HG03571 (cell line): Measurements from ENCODE around the gene DOCK9.

Source experiments
- ATAC-seq: cut with Tn5 transposase; IDR thresholded peaks from one replicate; pipeline ENCODE4 v1.9.1; 2021; ENCODE audit not compliant: unreplicated experiment

The DOCK9 gene, protein sequence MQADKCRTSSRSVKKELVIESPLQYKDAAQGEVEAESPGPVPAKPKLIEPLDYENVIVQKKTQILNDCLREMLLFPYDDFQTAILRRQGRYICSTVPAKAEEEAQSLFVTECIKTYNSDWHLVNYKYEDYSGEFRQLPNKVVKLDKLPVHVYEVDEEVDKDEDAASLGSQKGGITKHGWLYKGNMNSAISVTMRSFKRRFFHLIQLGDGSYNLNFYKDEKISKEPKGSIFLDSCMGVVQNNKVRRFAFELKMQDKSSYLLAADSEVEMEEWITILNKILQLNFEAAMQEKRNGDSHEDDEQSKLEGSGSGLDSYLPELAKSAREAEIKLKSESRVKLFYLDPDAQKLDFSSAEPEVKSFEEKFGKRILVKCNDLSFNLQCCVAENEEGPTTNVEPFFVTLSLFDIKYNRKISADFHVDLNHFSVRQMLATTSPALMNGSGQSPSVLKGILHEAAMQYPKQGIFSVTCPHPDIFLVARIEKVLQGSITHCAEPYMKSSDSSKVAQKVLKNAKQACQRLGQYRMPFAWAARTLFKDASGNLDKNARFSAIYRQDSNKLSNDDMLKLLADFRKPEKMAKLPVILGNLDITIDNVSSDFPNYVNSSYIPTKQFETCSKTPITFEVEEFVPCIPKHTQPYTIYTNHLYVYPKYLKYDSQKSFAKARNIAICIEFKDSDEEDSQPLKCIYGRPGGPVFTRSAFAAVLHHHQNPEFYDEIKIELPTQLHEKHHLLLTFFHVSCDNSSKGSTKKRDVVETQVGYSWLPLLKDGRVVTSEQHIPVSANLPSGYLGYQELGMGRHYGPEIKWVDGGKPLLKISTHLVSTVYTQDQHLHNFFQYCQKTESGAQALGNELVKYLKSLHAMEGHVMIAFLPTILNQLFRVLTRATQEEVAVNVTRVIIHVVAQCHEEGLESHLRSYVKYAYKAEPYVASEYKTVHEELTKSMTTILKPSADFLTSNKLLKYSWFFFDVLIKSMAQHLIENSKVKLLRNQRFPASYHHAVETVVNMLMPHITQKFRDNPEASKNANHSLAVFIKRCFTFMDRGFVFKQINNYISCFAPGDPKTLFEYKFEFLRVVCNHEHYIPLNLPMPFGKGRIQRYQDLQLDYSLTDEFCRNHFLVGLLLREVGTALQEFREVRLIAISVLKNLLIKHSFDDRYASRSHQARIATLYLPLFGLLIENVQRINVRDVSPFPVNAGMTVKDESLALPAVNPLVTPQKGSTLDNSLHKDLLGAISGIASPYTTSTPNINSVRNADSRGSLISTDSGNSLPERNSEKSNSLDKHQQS (N-terminal part only)

DNA sequence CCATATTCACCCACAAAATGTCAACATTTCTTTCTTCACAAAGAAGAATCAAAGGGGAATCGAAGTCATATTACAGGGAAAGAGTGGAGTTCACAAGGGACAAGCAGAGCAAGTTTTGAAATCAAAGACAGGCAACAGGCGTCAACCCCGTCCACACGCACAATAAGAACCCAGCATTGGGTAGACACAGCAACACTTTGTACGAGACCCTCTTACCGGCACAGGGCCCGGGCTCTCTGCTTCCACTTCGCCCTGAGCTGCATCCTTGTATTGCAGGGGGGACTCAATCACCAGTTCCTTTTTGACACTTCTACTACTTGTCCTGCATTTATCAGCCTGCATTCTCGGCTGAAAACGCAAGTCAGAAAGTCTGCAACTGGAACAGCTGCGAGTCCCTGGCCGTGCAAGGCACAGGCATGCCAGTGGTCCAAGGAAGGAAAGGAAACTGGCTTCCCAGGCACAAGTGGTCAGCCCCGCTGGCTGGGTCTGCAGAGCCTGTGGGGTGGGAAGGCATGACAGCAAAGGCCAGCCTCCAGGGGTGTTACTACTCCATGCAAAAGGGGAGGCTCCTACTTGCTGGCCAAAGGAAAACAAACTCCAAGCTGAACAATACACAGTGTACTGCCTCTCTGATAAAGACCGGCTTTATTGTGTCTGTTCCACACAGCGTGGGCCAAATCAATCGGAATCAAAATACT, at the start of gene DOCK9:
TSS of gene DOCK9 (minus strand) at position 497 of the 698 bp plus-strand sequence. CDS start at position 342, 155 bp downstream.
- no peak for ATAC-seq

DNA sequence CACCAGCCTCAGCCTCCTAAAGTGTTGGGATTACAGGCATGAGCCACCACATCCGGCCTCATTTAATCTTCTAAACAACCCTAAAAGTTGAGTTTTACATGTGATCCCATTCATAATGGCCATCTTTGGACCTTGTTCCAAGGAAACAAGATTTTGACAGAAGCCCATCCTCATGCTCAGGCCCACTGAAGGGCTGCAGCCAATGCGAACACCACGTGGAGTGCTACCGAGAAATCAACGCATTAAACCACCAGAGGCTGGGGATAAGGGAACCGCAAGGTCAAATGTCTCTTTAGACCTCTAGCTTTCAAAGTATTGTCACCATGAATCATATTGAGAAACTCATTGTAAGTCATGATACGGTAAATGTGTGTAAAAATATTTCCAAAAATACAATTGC, 49.4 kb upstream of the DOCK9 start:
- ATAC-seq = no peak

DNA sequence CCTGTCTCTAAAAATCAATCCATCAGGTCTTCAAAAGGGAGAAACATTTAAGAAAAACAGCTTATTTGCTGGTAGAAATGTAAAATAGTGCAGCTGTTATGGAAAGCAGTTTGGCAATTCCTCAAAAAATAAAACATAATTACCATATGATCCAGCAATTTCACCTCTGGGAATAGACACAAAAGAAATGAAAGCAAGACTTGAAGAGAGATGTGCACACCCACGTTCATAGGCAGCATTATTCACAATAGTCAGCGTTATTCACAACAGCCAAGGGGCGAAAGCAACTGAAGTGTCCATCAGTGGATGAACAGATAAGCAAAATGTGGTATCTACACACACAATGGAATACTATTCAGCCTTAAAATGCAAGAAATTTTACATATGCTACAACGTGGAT, 45.1 kb upstream of the DOCK9 start:
- ATAC-seq = no peak

DNA sequence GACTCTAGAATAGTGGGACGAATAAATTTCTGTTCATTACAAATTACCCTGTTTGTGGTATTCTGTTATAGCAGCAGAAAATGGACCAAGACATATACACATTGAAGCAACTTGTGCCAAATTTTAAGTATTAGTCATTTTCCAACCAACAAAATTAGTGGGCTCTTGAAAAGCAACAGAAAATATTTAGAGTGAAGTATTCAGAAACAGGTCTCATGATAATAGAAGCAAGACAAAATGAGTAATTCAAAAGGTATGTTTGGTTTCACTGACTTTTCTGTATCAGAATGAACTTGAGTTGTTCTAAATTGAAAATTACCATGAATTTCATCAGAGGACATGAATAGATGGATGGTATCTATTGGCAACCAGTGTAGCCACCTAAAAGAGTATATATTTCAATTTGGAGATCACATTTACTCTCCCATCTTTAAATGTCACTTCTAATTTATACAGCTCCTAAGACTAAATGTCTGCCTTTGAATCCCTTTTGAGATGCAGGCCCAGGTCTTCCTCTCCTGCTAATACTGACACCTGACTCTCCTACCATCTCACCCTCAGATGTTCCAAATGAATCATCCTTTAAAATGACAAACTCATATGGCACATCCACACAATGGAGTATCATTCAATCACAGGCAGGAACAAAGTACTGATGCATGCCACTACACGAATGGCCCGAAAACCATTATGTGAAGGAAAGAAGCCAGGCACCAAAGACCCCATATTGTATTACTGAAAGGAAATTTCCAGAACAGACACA, 40.7 kb upstream of the DOCK9 start:
- no peak for ATAC-seq

DNA sequence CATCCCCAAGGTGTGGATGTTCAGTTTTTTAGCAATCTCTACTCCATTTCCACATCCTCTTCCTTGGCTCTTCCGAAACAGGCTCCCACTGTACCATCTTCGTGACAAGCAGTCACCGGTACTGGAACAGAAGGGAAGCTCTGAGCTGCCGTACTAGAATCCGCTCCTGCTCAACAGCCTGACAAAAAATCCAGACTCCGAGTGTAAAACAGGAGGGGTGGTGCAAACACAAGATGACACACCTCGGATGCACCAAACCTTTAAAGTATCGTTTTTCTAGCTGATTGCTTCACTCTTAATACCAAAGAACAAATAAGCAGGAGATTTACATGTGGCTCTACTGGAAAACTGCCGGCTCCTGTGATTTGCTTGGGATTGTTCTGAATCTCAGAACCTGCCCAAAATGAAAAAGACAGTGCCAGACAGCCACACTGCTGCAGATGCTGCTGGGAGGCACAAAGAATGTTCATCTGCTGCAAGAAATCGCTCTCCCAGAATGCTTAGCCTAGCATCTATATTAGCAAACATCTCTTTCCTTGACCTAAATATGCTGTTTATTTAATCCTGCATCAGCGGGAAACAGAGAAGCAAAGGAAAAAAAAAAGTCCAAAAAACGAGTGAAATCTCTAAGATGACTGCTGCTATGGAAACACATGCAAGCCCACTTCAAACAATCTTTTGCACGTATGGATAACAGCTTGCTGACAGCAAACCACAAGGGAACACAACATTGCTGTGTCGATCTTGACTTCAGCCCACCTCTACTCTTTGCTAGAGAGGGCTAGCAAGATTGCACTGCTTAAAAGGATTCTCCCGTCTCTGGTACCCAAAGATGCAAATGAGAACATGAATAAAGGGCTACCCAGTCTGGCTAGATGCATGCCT, 38.0 kb upstream of the DOCK9 start:
- no peak for ATAC-seq

DNA sequence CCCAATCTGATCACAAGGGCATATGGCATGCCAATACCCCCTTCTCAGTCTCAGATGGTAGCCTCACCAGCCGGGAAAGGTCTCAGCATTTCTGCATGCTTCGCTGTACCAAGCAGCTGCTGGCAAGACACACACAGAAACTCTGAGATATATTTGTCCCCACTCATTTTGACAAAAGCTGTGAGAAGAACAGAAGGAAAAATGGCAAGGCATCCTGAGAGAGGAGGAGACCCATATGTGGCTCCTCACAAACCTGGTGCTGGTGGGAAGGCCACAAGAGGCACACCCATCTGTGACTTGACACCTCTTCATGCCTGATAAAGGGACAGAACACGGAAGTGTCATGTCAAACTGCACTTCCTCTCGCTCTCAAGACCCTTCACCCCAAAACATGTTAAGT, 36.7 kb upstream of the DOCK9 start:
- ATAC-seq = no peak

DNA sequence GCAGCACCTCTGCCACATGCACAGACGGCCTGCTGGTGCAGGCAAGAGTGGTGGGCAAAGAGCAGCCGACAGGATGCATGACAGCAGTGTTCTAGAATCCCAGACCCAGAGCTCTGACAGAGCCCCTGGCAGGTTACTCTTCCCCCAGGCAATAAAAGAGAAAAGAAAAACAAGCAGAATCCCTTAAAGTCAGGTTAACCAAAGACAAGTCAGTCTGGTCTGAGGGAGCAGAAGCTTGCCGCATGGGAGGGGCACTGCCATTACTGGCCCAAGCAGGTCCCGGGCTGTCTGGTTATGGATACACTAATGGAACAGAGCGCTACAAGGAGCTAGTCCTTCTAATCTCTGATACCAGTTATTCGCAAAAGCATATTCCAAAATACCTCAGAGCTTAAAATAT, 36.1 kb upstream of the DOCK9 start:
- no peak for ATAC-seq

DNA sequence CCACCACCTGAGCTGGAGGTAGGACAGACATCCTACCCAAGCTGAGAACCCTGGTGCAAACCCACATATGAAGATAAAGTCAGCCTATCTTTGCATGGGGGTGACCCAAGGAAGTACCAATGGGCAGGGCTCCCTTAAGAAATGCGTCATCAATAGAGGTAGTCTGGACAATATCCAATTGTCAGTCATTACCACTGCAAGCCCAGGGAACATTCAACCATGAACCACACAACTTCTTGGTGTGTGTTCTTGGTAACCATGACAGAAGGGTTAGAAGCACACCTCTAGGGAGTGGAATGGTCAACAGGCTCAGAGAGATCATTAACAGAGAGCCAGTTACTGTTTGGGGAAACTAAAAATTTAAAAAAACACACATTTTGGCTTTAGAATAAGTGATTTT, 34.7 kb upstream of the DOCK9 start:
- no peak for ATAC-seq

DNA sequence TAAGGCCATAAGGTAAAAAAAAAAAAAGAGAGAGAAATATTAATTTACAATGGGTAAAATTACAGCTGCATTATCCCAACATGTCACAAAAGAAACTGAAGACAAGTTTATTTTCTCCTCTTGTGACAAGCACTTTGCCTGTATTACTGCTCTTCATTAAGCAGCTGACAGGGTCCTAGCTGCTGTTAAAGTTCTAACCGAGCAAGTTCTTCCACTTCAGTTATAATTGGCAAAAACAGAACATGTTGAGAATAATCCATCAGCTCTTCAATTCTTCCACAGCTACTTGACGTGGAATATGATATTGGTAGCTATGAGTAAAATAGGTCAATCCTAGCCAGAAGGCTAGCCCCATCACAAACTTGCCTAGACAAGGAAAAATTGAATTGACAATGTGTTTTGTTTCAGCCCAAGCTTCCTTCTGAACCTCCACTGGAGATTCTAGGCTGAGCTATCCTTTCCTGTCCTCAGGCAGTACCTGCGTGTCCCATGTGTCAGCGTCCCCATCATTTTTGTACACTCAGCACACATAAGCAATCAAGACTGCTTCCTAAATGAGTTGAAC, 32.2 kb upstream of the DOCK9 start:
- ATAC-seq = no peak

DNA sequence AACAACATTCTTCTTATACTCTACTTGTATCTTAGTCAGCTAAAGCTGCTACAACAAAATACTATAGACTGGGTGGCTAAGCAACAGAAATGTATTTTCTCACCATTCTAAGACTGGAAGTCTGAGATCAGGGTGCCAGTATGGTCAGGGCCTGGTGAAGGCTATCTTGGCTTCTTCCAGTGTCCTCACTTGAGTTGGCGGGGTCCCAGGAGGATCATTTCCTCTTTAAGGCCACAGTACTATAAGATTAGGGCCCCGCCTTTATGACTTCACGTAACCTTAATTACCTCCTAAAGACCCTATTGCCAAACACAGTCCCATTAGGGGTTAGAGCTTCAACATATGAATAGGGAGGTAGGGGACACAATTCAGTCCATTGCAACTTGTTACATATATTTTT, 30.7 kb upstream of the DOCK9 start:
- no peak for ATAC-seq

DNA sequence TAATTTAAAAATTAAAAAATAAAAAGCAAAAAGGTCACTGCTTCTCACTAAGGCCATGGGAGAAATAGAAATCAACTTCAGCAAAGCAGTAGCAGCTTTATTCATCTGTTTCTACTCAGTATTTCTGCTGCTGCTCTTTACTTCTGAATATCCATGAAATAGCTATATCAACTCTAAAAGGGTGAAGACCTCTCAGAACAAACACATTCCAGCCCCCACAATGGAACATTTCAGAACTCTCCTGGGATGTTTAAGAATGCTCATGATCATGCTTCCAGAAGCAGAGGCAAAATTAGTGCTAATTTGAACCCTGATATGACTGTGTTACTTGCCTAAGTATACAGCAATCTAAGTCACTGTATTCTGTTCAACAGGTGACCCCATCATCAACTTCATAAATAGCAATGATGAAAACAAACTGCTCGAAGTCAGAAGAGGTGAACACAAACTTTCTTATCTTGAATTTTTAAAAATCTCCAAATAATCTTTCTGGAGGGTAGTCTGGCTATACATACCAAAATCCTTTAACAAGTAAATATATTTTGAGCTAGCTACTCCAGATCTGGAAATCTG, 29.6 kb upstream of the DOCK9 start:
- ATAC-seq = no peak

DNA sequence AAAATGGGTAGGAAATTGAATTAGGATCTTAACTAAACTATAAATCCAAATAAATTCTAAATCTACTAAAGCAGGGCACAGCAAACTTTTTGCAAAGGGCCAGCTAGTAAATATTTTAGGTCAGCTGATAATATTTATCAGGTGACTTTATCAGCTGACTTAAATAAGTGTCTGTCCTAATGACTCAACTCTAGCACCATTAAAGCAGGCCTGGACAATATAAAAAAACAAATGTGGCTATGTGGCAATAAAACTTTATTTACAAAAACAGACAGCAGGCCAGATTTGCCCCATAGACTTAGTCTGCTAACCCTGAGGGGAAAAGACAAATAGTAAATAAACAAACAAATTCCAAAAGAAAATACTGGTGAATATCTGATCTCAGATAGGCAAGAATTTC, 27.7 kb upstream of the DOCK9 start:
- ATAC-seq = no peak

DNA sequence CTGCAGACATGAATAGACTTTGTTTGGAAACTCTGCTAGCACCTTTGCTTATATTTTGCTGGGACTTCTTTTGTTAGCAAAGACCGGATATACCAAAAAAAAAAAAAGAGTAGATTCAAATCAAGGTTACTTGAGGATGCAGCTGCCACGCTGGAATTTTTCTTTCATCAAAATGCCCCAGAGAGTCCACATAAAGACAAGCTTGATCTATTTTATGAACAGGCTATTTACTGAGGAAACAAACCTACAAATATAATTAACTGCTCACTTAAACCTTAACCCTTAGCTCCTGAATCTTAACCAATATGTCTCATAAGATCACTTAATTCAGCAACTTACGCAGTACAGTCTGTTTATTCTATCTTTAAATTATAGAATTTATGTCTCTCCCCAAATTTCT, 27.1 kb upstream of the DOCK9 start:
- ATAC-seq = no peak

DNA sequence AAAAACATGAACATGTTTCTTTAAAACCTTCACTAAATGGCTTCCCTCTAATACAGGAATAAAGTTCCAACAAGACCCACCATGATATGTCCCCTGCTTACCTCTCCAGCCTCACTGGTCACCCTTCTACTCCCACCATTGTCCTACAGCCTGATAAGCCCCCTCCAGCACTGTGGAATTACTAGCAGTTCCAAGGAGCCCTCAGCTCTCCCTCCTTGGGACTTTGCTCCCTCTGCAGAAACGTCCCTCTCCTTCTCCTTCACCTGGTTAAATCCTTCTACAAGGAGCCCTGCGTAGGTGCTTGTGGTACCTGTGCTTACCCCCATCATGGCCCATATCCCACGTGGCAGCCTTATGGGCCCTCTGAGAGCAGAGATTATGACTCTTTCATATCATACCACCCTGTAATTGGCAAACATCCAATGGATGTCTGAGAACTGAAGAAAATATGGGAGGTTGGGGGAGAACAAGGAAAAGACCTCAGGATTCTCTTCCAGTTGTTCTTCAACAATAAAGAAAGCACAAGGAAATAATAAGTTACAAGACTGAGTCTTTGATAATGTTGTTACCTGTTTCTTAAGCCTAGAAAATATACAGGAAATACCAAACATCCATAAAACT, 26.1 kb upstream of the DOCK9 start:
- ATAC-seq = no peak

DNA sequence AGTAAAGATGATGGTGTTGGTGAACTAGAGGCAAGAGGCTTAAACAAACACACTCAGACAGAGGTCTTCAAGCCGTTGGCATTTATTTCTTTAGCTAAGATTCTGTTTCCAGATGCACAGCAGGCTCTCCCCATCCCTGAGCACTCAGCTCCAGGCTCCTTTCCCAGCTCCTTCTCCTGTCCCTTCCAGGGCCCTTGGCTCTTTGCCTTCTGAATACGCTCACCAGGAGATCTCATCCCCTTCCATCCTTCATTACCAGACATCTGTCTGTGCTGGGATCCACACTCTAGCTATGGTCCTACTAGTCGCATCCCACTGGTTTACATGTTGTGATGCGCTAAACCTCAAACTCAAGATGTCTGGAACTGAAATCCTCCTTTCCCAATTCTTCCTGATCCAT, 25.3 kb upstream of the DOCK9 start:
- ATAC-seq = no peak

DNA sequence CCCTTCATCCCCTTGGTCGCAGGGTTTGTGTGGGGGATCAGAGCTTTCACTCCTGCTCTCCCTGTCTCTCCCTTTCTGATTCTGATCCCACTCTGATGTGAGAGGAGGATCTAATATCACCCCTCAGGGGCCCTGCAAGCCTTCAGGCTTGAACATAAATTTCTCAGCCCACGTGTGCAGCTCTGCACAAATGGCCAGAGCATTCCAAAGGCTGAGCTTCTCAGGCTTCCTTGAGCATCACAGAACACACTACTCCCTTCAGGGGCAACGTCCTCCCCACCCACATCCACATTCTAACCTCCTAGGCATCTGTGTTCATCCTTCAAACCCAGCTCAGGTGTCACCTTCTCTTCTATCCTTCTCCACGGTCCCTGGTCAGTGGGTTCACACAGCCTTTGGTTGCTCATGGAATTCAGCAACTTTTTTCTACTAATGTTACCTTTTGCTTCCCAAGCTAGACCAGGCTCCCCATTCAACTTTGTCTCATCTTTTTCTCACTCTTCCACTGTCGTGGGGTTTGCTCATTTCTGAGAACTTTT, 24.4 kb upstream of the DOCK9 start:
- no peak for ATAC-seq

DNA sequence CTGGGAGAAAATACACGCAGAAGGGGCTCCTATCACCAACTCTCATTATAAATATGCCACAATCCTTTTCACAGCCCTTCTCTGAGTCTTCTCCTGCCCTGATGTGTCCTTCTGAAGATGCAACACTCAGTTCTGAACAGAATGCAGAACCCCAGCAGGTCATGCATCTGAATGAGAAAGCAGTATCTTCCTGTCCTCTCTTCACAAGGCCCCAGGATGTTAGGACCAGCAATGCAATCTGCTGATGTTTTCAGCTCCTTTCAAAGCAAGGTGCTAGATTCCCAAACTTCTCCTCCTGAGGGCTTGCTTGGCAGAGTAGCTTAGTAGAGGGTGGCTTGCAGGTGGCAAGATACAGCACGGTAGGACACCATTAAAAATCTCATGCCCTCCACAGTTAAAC, 22.3 kb upstream of the DOCK9 start:
- no peak for ATAC-seq

DNA sequence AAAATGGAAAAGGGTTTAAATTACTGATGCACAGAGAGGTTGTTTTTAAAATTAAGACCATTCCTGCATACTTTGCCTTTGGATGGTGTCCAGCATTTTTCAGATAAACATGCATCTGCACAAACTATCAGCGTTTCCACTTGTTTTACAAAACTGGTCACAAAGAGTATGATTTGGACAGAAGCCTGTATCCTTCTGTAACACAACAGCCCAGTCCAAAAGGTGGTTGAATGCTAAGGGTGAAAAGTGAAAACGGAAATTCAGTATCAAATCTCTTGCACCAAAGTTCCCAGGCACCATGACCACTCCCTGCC, 21.7 kb upstream of the DOCK9 start:
- no peak for ATAC-seq
